NT2/D1 (cell line): ENCODE results near the gene NELFB.

ENCODE experiments used
- YY1 ChIP-seq: IDR thresholded peaks from 2 replicates; pipeline ENCODE4 v1.6.1; 2011; ENCODE audit not compliant: insufficient read length, insufficient read depth
- ZNF274 ChIP-seq: IDR thresholded peaks from 2 replicates; pipeline ENCODE4 v1.6.1; 2011; ENCODE audit warnings: mild to moderate bottlenecking, low read depth, low read length

DNA sequence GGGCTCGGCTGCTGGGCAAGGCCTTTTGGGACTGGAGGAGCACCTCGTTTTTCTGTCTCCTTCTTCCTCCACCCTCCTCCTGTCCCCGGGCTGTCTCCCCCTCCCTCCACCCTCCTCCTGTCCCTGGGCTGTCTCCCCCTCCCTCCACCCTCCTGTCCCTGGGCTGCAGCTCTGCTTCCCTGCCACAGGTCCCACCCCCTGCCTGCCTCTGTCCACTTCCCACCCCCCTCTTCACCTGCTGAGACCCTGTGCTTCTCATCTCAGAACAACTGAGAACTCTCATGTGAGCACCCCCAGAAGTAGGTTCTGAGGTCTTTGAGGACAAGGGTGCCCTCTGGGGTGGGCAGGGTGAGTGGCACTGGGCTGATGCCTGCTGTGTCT is 16.6 kb downstream of the NELFB start:
- TF ChIP-seq YY1 (no peak), ZNF274 (no peak)
